GM19238 (cell line): ENCODE data around the gene TRIM71.

Experiments used
- DNase-seq: peaks from one replicate; pipeline ENCODE4 v3.0.0; 2011; ENCODE audit warnings: low spot score; ENCODE audit not compliant: insufficient read length

Gene TRIM71

DNA sequence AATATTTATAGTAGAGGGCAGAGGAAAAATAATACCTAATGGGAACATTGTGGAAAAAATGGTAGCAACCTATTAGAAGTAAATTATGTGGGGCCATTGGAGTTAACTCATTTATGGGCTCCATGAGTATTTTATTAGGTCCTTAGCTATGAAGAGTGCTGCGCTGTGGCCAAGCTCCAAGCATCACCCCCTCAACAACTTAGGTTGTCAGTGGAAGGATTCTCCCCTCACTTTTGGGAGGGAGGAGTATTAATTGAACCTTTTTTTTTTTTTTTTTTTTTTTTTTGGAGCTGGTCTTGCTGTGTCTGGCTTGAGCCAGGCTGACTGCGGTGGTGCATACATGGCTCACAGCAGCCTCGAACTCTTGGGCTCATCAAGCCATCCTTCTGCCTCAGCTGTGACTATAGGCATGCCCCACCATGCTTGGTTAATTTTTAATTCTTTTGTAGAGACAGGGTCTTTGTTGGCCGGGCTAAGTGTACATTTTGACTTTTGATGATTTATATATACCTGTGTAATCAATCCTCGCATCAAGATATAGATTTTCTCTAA lies 45.2 kb downstream of the TRIM71 start:
- no peak for DNase-seq

DNA sequence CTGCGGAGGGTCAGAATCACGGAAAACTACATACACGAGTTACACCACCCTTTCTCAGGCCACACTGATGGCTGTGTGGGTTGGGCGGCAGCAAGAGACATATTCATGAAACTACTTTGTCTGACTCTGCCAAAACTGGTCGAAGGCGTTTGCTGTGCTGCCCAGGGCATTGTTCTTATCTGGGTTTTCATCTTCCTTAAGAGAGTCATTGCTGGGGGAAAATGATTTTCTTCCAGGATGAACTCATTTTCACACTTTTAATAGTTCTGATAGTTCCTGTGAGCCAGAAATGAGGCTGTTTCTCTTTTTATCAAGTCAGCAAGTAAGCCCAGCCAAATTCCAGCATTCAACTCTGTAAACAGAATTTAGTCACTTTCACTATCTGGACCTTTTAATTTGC lies 47.6 kb downstream of the TRIM71 start:
- DNase-seq: no peak

DNA sequence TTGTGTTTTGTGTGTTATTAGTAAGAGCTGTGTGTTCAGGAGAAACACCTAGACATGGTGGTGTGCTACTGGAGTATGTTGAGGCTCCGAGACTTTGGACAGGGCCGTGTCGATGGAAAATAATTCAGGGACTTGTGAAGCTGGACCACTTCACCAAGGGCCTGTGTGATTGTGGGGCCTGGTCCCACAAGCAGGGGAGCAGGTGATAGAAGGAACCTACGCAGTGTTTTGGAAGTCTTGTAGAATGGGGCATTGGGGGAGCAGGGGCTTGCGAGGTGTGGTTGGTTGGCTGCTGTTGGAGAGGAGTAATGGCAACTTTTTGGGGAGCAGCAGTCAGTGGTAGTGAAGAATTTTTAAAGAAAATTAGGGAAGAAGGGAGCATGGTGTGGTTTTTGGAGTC lies 48.7 kb downstream of the TRIM71 start:
- DNase-seq: no peak

DNA sequence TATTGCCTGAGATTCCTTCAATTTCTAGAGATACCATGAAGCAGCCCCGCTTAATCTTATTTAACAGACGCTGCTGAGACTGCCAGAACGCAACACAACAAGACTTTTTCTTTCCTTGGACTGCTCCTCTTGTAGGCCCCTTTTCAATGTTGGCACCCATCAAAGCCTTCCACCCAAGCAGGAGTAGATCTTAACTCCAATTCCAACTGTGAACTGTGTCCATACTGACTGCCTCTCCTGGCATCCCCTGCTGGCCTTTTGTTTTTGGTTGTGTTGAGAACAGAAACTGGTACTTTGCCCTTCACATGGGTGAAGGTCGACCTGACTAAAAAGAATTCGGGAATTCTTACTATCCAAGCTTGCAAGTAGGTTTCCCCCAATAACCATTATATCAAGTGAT lies 50.2 kb downstream of the TRIM71 start:
- no peak for DNase-seq

DNA sequence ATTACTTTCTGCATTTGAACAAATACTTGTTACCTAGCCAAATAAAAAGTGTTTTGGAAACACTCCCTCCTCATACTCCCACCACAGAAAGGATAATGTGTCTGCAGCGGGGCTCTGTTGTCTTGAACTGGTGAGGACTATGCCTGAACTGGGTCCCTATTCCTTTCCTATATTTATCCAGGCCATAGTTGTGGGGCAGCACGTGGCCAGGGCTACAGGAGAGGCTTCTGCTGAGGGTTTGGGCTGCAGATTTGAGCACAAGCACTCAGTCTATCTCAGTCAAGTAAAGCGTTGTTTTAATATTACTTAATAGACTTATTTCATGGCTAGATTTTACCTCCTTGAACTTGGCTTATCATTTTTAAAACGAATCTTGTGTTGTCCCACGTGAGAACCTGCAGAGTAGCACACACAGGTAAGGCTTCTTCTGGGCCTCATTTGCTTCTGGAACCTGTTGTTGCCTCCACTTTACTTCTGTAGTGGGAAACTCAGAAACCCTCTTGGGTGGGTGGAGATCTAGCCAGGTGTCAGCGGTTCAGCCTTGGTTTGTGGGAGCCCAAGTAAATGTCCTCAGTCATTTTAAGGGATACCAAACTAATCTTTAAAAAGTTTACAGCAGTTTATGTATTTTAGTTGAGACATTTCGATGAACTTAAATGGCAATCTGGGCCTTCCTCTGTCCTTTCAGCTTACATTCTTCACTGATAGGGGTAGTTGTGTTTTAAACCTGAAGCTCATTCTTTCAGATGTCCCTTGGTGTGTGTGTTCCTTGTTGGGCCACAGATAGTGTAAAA lies 51.1 kb downstream of the TRIM71 start:
- no peak for DNase-seq

DNA sequence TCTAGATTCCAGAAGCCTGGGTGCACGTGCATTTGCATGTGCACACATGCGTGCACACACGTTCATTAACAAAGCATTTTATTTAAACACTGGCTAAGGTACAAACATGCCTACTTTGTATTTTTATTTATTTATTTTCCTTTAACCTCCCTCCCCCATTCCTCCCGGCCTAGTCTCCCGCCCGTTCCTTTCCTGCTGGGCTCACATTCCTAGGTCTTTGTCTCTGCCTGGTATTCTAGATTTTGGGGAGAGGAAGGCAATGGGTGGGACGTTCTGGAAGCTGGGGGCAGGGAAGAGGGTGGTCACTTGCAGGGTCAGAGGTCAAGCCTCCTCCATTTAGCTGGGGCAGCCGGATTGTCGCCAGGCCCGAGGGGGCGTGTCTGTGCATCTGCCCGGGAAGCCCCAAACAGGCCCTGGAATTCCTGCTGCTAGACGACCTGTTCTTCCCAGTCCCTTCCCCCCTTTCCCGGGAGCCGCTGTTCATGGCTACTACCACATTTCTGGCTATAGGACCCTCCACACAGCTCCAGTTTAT lies 51.8 kb downstream of the TRIM71 start:
- no peak for DNase-seq

DNA sequence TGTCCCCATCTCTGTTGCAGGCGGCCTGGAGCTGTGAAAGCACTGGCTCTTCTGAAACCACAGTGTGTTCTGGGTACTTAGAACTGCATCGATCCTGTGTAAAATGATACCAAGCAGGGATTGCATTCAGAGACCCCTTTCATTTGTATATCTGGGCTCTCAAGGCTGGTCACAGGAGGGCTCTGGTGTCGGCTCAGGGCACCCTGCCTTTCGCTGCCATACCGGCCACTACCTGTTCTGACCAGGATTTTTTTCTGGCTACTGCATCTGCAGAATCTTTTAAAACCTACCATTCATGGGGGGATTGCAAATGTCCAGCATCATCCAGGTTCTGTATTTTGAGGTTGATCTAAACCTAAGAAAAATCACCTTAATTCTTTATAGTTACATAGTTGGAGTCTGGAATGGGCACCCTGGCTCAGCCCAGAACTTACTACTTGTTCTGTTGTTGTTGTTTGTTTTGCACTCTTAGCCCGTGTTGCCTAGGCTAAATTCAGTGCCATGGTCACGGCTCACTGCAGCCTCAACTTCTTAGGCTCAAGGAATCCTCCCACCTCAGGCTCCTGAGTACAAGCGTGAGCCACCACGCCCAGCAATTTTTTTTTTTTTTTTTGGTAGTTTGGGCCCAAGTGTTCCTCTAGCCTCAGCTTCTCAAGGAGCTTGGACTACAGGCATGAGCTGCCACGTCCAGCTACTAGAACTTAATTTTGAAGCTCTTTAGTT lies 52.7 kb downstream of the TRIM71 start:
- no peak for DNase-seq

DNA sequence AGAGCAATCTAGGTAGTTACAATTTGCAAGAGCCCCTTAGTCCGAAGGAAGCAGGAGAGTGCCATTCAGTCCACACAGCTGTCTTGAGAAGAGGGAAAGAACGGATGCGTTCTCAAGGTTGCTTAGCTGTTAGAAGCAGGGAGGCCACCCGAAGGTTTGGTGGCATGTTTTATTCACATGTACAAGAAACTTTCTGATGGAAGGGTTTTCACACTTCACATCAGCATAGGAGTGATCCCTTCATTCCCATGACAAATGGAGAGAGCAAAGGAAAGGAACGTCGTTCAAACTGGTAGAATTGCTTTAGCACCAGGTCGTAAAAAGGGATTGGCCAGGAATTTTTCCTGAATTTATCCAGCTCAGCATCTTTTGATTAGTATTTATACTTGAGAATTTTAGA lies 53.5 kb downstream of the TRIM71 start:
- no peak for DNase-seq

DNA sequence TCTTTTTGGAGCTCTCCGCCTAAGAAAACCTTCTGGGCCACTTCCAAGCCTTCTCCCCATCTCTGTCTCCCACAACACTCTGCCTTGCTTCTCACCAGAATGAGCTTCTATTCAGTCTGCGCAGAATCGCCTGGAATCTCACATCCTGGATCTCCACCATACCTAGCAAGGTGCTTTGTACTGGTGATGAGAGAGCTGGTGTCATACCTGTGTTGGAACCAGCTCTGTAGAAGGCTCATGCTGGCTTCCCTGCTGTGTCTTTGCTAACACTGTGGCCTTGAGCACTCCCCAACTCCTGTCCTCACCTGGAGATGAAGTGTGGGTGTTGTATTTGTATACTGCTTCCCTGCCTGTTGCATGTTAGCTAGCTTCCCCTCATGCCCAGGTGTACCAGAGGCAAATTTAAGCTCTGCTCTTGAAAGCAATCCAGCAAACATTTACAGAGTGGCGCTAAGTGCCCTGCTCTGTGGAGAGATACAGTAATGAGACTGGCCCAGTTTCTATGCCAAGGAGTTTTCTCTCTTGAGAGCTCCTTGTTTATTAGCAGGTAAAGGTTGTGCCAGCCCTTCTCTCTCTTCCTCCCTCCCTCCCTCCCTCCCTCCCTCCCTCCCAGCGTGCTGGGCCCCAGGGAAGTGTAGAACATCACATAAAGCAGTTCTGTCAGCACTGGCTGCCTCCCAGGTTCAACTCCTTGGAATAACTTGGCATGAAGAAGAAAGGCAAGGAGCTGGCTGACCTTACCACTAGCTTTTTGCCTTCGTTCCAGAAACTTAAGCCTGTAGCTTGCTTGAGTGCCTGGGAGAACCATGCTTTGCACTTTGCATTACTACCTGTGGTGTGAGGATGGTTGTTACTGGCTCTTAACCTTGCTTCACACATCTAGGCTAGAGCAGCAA lies 54.9 kb downstream of the TRIM71 start:
- no peak for DNase-seq

DNA sequence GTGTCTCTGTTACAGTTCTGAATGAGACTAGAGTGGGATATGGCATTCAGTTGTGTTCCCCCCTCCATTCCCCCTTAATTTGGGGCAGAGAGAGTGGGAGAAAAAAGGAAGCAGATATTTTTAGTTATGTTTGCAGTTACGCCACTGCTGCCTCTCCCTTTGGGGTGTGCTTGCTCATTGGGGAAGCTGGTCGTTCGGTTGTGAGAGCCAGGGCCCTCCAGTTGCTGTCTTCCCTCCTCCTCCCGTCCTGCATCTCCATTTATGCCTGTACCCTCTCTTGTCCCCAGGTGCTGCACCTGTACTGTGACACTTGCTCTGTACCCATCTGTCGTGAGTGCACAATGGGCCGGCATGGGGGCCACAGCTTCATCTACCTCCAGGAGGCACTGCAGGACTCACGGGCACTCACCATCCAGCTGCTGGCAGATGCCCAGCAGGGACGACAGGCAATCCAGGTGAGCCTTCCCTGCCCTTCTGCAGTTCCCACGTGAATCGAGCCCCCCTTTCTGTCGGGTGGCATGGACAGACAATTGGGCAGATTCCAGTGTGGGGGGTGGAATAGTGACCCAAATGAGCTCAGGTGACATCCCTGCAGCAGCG lies 55.8 kb downstream of the TRIM71 start:
- DNase-seq: no peak

DNA sequence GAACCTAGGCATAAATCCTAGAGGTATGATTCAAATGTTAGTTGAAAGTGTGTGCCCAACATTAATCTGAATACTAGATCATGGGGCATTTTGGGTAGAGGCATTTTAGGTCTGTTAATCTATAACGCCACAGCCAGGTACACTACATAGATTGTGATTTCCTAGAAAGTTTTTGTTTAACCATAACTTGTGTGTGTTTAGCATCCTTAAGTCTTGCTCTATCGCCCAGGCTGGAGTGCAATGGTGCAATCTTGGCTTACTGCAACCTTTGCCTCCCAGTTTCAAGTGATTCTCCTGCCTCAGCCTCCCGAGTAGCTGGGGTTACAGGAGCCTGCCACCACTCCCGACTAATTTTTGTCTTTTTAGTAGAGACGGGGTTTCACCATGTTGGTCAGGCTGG lies 59.1 kb downstream of the TRIM71 start:
- no peak for DNase-seq

DNA sequence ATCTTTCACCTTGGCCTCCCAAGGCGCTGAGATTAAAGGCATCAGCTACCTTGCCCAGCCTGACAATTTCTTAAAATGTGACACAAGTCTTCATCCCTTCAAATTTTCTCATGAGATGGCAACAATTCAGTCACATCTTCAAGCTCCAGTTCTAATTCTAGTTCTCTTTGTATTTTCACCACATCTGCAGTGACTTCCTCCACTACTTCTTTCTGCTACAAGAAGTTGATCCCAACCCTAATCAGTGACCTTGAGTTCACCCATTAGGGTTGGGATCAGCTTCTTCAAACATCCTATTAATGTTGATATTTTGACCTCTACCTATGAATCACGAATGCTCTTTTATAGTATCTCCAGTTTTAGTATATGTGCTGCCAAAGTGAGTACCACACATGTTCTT lies 59.8 kb downstream of the TRIM71 start:
- no peak for DNase-seq

DNA sequence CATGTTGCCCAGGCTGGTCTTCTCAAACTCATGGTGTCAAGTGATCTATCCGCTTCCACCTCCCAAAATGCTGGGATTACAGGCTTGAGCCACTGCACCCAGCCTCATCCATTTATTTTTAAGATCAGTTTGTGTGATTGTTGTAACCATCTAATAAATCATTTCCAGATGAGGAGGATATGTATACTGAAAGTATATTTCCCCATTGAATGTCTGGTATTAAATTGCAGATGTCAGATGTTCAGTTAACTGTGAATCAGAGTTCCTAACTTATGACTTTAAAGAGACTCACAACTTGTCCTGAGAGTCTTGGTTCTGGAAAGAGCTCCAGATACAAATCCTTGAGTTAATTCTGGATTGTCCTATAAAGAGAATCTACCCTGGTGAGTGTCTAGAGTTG lies 62.4 kb downstream of the TRIM71 start:
- no peak for DNase-seq

DNA sequence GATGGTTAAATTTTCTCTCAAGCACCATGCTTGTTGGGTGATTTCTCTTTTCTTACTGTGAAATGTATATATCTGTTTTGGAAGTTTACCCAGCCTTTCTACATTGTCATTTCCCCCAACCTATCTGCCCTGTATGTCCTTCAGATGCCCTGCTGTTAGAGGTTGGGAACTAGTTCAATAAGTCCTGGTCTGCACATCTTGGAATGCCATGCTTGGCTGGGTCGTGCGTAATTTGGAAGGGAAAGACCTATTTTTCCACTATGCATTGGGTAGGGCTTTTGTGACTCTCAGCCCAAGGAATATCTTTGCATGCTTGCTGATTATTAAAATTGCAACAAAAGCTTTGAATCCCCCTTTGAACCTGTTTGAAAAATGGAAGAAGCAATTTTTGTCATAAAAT lies 63.8 kb downstream of the TRIM71 start:
- no peak for DNase-seq

DNA sequence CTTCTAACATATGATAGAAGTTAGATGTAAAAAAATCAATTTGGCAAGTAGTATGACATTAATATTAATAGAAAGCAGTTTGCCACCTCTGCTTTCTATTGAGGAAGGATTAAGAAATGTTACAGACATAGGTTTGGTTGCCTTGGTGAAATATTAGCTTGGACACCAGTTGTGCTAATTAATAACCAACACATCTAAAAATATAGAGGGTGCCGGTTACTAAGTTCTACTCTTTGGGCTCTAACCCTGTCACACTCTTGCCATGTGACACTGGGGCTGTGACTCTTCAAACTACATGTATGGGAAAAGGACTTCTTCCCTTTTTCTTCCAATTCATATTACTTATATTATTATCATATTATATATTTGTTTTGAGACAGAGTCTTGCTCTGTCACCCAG lies 64.4 kb downstream of the TRIM71 start:
- no peak for DNase-seq

DNA sequence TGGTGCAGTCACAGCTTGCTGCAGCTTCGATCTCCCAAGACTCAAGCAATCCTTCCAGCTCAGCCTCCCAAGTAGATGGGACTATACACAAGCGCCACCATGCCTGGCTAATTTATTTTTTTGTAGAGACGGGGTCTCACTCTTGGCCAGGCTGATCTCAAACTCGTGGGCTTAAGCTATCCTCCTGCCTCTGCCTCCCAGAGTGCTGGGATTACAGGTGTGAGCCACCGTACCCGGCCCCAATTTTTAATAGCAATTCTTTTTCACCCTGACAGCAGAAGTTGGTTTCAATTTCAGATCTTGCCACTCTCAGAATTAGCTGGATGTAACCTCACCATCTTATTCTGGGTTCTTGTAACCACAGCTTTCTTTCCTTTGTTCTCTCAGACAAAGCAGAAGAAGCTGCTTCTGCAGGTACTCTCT lies 64.8 kb downstream of the TRIM71 start:
- peak; percentile 19 for DNase-seq

DNA sequence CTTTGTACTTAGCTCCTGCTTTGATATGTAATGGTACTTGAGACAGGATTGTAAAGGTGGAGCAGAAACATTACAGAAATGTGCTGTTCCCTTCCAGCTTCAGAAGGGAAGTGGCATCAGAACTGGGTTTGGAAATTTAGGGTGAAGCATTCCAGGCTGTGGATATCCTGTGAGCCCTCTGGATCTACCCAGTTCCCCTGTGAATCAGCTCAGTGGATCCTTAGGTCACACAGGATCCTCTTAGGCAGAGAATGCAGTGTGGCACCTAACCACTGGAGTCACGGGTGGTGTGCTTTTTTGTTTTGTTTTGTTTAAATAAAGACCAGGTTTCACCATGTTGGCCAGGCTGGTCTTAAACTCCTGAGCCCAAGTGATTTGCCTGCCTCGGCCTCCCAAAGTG lies 66.0 kb downstream of the TRIM71 start:
- DNase-seq: no peak

DNA sequence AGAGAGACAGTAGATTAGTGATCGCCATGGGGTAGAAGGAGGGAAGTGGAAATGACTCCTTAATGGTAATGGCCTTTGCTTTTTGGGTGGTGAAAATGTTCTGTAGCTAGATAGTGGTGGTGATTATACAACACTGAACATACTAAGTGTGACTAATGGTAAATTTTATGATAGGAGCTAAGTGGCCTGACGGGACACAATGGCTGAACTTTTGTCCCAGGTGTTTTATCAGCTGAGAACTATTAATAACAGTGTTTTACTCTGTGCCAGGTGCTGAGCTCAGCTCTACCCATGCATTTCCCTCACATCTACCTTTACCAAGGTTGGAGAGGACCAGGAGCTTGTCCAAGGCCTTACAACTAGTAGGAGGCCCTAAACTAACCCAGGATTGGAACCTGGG lies 66.8 kb downstream of the TRIM71 start:
- no peak for DNase-seq

DNA sequence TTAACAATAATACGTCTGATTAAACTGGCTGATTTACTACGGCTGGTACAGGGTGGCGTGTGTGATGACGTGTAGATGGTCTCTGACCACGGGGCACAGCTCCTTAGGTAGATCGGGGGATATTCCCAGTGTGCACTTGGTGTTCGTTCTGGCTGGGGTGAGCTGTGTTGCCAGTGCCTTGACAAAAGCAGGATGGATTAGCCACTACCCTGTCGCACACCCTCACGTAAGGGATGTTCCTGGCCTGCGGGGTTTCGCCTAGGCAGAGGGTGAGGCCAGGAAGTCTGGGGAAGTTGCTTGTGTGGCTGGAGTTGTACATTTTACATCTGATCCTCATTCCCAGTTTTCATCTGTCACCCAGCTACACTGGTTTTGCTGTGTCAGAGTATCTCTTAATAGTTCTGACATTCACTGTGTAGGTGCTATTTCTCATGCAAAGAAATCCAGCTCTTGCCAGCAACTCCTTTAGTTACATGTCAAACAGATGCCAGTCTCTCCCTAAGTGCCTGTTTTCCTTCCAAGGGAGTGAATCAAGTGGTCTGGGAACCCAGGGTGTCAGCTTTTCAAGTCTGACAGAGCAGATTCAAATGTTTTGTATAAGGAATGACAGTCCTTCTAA lies 67.6 kb downstream of the TRIM71 start:
- DNase-seq: no peak

DNA sequence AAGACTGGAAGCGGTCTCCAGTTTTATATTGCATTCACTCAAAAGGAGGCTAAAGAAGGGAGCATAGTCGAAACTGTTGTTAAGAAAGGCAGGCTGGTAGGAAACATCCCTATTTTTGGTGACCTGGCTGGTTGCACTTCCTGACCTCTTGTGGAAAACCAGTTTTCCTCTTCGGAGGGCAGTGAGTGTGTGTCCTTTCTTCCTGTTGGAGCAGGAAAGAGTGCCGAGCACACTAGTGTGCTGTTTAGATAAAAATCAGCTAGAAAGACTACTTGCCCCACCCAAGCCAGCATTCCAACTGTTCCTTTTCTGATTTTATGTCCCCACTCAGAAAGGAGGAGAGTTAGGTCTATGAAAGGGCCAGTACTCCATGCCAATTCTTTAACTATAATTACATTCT lies 68.5 kb downstream of the TRIM71 start:
- DNase-seq: no peak

DNA sequence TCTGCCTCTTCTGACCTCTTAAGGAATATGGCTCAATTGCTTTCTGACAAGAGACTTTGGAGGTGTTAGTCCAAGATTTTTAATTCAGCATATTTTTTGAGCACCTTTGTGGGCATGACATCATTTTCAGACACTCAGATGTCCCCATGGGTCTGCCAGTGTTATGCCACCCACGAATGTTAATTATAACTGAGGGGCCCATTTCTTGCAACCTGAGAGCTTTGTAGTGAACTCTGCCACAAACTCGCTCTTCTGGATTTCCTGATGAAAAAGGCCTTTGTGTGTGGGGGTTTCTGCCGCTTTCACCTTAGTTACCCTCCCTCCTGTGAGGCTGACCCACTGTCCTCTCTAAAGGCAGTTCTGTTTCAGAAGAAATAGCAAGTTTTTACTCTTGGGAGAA lies 69.1 kb downstream of the TRIM71 start:
- DNase-seq: no peak
